Stimulated activated CD4-positive, alpha-beta T cell treated with anti-CD3 and anti-CD28 coated beads, Interleukin-4, amount 100 ng/mL, for 4 hours (primary cell): ENCODE measurements around the gene ELAVL1.
"Not testable (repeated sequence)": the region's sequence is repeated elsewhere in the genome, so short reads cannot be mapped to it uniquely, and the experiment has no call there.

Experiments used
- DNase-seq, 2 experiments: peaks; one replicate each; pipeline ENCODE4 v3.0.0-alpha.2; 2020

Gene ELAVL1

DNA sequence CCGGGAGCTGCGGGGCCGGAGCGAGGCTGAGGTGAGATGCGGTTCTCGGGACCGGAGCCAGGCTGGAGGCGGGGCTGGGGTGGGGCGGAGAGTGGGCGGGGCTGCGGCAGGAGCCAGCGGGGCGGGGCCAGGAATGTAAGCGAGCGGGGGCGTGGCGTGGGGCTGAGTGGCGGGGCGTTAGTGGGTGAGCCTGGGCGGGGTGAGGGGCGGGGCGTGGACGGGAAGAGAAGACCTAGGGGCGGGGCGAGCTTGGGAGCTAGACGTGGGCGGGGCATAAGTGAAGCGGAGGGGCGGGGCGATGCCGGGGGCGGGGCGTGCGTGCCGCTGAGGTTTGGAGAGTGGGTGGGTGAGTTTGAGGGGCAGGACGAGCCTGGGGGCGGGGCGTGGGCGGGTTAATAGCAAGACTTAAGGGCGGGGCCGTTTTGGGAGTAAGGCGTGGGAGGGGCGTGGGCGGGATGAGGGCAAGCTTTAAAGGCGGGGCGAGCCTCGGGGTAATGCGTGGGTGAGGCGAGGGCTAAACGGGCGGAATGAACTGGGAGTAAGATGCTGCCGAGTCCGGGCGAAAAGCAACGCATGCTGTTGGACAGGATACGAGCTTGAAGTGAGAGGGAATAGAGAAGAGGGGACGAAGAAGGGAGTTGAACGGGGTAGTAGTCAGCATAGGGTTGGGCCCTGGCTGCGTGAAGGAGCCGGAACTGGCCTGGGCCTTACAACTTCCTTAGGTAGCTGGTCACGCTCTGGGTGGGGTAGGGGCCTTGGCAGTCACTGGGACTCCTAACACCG lies 84.7 kb downstream of the ELAVL1 start:
- DNase-seq, result peak; percentile 100

GRCh38 chr19:7919610-7920518 lies 85.6 kb downstream of the ELAVL1 start, which contains the start of gene SNAPC2:
SNAPC2 (plus strand) TSS chr19:7920338; CDS start chr19:7920367, 29 bp downstream.
- DNase-seq, result peak; percentile 95

- no peak for DNase-seq
These were observed 86.6 kb downstream of the ELAVL1 start for GRCh38 chr19:7918615-7919421.

- DNase-seq, result not testable (repeated sequence)
These were observed 87.3 kb downstream of the ELAVL1 start for GRCh38 chr19:7918062-7918614.

- DNase-seq, result peak; percentile 53 to 61
These were observed 88.0 kb downstream of the ELAVL1 start for GRCh38 chr19:7917267-7918061.

- DNase-seq, result no peak
These were observed 88.5 kb downstream of the ELAVL1 start for GRCh38 chr19:7916955-7917266.

GRCh38 chr19:7916103-7916954 lies 89.1 kb downstream of the ELAVL1 start:
- peak; percentile 39 to 56 for DNase-seq

GRCh38 chr19:7915250-7916102 lies 90.0 kb downstream of the ELAVL1 start:
- no peak for DNase-seq

DNA sequence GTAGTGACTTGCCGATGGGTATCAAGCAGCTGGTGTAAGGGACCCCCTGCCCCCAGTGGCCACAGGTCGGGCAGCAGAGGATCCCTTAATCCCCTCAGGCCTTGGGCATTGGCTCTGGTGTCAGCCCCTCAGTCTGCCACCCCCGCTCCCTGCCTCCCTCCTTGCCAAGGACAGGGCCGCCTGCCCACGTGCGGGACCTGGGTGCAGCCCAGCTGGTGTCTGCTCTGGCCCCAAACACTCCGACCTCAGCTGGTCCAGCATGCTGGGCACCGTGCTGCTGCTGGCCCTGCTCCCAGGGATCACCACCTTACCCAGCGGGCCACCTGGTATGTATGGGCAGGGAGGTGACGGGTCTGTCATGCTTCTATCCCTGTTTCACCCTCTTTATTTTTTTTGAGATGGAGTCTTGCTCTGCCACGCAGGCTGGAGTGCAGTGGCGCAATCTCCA lies 90.8 kb downstream of the ELAVL1 start, which contains the start of gene TGFBR3L:
TGFBR3L (plus strand) TSS at position 233 of the 448 bp plus-strand sequence.
- DNase-seq, result no peak

DNA sequence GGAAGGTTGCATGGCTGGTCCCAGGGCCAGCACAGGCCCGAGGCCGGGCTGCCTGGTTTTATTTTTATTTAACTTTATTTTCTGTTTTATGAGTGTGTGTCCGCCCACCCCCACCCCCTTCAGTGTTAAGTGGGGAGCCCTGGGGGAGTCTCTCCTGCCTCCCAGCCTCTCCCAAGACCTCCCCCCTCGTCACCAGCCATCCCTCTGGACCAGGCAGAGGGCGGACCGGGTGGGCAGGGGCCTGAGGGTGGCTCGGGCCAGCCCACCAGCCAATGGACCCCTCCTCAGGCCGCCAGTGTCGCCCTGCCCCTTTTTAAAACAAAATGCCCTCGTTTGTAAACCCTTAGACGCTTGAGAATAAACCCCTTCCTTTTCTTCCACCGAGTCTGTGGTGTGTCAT lies 91.3 kb downstream of the ELAVL1 start:
- no peak for DNase-seq

DNA sequence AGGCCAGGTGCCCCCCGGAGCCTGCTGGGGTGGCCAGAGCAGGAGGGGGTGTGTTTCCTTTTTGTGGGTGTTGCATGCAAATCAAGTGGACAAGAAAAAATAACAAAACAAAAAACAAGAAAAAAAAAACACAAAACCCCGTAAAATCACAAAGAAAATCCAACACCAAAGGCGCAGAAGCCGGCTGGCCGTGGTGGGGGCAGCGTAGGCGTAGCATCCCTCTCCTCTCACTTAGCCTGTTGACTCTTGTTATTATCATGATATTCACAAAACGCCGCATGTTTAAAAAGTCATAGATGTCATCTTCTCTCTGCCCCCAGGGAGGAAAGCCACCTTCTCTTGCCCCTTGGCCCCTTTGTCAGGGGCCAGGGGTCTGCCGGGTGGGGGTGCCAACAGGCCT lies 91.8 kb downstream of the ELAVL1 start:
- no peak for DNase-seq

DNA sequence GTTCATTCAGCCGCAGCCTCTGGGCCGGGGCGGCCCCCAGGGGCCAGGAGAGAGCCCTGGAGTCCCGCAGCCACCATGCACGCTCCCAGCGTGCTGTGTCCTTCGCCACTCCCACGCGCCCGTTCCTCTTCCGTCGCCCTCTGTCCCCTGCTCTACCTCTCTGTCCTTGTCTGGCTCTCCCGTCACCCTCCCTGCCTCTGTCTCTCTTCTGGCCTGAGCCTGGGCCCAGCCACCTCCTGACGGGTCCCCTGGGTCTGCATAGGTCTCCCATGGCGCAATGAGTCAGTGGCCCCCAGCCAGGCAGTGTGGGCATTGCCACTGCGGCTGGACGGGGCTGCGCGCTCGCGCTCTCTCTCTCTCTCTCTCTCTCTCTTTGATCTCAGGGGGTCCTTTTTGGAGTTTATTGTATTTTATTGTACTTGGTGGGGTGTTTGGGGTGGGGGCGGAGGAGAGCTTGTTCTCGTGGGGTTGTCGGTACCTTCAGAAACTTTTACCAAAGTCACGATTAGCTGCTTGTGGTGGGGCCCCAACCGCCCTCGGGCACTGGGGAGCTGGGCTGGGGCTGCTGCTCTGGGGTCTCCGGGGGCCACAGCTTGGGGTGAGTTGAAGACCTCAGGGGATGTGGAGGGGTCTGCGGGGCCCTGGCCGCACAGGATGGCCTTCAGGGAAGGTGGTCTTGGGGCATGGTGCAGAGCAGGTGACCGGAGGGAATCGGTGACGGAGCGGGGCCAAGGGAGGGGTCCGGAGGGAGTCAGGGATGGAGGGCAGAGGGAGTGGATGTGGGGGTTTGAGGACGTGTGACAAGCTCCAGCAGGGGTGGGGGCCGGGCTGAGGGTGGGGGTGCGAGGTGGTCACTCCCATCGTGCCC lies 92.5 kb downstream of the ELAVL1 start:
- no peak for DNase-seq

DNA sequence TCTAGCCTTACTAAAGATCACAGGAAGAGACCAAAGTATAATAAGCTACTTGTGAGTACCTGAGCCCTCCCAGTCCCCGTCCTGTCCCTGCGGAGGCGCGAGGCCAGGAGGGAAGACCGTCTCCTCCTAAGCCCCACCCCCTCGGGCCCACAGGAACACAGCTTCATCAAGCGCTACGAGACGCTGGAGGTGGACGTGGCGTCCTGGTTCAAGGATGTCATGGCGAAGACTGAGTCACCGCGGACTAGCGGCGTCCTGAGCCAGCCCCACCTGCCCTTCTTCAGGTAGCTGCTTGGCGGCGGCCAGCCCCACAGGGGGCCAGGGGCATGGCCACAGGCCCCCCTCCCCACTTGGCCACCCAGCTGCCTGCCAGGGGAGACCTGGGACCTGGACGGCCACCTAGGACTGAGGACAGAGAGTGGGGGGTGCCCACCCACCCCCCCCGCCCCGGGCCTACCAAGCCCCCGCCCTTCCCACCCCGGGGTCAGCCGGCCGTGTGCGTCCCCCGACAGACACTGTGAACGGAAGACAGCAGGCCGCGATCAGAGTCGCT lies 93.2 kb downstream of the ELAVL1 start:
- no peak for DNase-seq

GRCh38 chr19:7911508-7912143 lies 93.8 kb downstream of the ELAVL1 start:
- no peak for DNase-seq

- no peak for DNase-seq
These were observed 94.9 kb downstream of the ELAVL1 start for GRCh38 chr19:7910321-7911161.

DNA sequence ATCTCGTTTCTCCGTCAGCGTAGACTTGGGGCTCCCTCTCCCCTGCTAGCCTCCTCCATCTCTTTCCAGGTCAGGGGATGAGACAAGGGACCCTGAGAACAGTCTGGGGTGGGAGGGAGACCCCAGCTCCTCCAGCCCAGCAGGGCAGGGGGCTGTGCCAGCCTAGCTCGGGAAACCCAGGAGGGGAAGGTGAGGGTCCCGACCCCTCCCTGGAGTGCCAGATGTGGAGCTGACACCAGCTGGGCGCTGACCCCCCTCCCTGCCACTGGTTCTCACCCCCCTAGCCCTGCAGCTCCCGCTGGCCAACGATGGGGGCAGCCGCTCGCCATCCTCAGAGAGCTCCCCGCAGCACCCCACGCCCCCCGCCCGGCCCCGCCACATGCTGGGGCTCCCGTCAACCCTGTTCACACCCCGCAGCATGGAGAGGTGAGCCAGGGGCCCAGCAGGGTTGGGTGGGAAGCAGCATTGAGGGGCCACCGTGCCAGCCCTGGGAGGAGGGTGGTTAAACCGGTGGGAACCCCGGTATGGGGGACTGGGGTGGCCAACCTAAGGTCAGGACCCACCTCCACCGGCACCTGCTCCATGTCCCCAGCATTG lies 95.9 kb downstream of the ELAVL1 start:
- DNase-seq, result no peak
